Measurements from ENCODE around the gene RUNX2.

RUNX2 gene

GRCh38 chr6:45377043-45377553, 49.0 kb downstream of the RUNX2 start:
- no CpG with 5 or more reads among the region's 21 CpGs for WGBS (ENCODE audit: insufficient coverage, insufficient read length)
- Histone ChIP-seq H3K27ac (ENCODE audit: low read length) (no peak overlapping the region), H3K4me1 (ENCODE audit: control insufficient read depth, insufficient read depth, low read length) (no peaks in the 10 kb centered on the region), H3K27me3 (ENCODE audit: control insufficient read depth, insufficient read depth, low read length) (no peaks in the 10 kb centered on the region), H3K4me3 (ENCODE audit: low read length) (peak overlapping the region; percentile 85; the same call in 1 of the 2 replicates), H3K9me3 (ENCODE audit: control insufficient read depth, insufficient read depth, low read length) (no peaks in the 10 kb centered on the region), H3K36me3 (ENCODE audit: control insufficient read depth, insufficient read depth, low read length) (no peaks in the 10 kb centered on the region)
- no peak for DNase-seq (ENCODE audit: low read depth, low spot score)

DNA sequence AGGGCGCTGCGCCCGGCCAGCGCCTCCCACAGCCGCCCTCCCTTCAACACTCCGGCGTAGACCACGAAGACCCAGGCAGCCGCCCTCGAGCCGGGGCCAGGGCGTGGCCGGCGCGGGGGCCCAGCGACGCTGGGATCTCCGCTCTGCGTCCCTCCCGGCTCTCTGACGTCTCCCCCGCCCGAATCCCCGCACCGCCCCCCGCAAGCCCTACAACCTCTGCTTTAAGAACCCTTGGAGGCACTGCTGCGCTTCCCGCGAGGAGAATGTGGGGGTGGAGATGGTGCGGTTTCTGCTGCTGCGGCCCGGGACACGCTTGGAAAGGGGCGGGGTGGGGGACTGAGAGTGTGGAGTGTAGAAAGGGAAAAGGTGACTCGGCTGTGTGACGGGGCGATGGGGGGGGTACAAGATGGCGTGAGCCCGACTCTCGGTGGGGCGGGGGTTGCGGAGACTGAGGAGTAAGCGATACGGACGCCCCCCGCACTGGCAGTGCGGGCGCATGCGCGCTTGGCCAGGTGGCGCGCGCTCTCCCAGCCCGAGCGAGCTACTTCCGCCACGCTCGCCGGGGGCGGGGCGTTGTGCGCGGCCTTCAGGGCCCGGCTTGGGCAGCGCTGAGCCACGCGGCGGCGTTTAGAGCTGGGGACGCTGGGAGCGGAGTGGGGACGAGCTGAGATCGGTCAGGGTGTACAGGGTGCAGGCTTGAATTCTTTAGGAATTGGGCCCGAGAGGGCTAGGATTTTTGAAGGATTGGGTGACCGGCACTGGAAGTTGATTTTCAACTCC, 49.6 kb downstream of the RUNX2 start, which contains the start of gene SUPT3H:
Gene SUPT3H, minus strand, starts transcription at position 381 of the 780 bp plus-strand sequence.
- Histone ChIP-seq H3K27me3 (ENCODE audit: control insufficient read depth, insufficient read depth, low read length) (no peaks in the 10 kb centered on the region), H3K4me3 (ENCODE audit: low read length) (peak within 1 kb of the TSS; percentile 85), H3K36me3 (ENCODE audit: control insufficient read depth, insufficient read depth, low read length) (no peaks in the 10 kb centered on the region), H3K9me3 (ENCODE audit: control insufficient read depth, insufficient read depth, low read length) (no peaks in the 10 kb centered on the region), H3K4me1 (ENCODE audit: control insufficient read depth, insufficient read depth, low read length) (no peaks in the 10 kb centered on the region), H3K27ac (ENCODE audit: low read length) (no peak within 1 kb of the TSS)
- peak; percentile 82 for DNase-seq (ENCODE audit: low read depth, low spot score)
- WGBS (ENCODE audit: insufficient coverage, insufficient read length) = no CpG with 5 or more reads among the region's 75 CpGs

- no peak for DNase-seq (ENCODE audit: low read depth, low spot score)
Observed at GRCh38 chr6:45378334-45378926, 50.3 kb downstream of the RUNX2 start.

GRCh38 chr6:45382391-45382790, 54.3 kb downstream of the RUNX2 start:
- no peak overlapping the region for H3K4me3 ChIP-seq (ENCODE audit: low read length)
- no peaks in the 10 kb centered on the region for H3K4me1 ChIP-seq (ENCODE audit: control insufficient read depth, insufficient read depth, low read length)
- no peaks in the 10 kb centered on the region for H3K36me3 ChIP-seq (ENCODE audit: control insufficient read depth, insufficient read depth, low read length)
- no peaks in the 10 kb centered on the region for H3K27me3 ChIP-seq (ENCODE audit: control insufficient read depth, insufficient read depth, low read length)
- H3K9me3 ChIP-seq (ENCODE audit: control insufficient read depth, insufficient read depth, low read length) = no peaks in the 10 kb centered on the region
- no peak for DNase-seq (ENCODE audit: low read depth, low spot score)
- WGBS (ENCODE audit: insufficient coverage, insufficient read length) = no CpG with 5 or more reads among the region's 2 CpGs
- H3K27ac ChIP-seq (ENCODE audit: low read length) = no peak overlapping the region

More at GRCh38 chr6:45378334-45378926, 50.3 kb downstream of the RUNX2 start:
- WGBS (ENCODE audit: insufficient coverage, insufficient read length) = no CpG with 5 or more reads among the region's 21 CpGs
- Histone ChIP-seq H3K4me1 (ENCODE audit: control insufficient read depth, insufficient read depth, low read length) (no peaks in the 10 kb centered on the region), H3K9me3 (ENCODE audit: control insufficient read depth, insufficient read depth, low read length) (no peaks in the 10 kb centered on the region), H3K4me3 (ENCODE audit: low read length) (peak overlapping the region; percentile 85; the same call in 1 of the 2 replicates), H3K36me3 (ENCODE audit: control insufficient read depth, insufficient read depth, low read length) (no peaks in the 10 kb centered on the region), H3K27me3 (ENCODE audit: control insufficient read depth, insufficient read depth, low read length) (no peaks in the 10 kb centered on the region), H3K27ac (ENCODE audit: low read length) (no peak overlapping the region)

- Histone ChIP-seq H3K36me3 (ENCODE audit: control insufficient read depth, insufficient read depth, low read length) (no peaks in the 10 kb centered on the region), H3K4me1 (ENCODE audit: control insufficient read depth, insufficient read depth, low read length) (no peaks in the 10 kb centered on the region), H3K27ac (ENCODE audit: low read length) (no peak overlapping the region), H3K9me3 (ENCODE audit: control insufficient read depth, insufficient read depth, low read length) (no peaks in the 10 kb centered on the region), H3K27me3 (ENCODE audit: control insufficient read depth, insufficient read depth, low read length) (no peaks in the 10 kb centered on the region), H3K4me3 (ENCODE audit: low read length) (no peak overlapping the region)
- WGBS (ENCODE audit: insufficient coverage, insufficient read length) = no CpG with 5 or more reads among the region's 3 CpGs
- DNase-seq (ENCODE audit: low read depth, low spot score) = no peak
Observed at GRCh38 chr6:45386501-45386900, 58.4 kb downstream of the RUNX2 start.

- WGBS (ENCODE audit: insufficient coverage, insufficient read length) = no CpG with 5 or more reads among the region's 5 CpGs
- DNase-seq (ENCODE audit: low read depth, low spot score) = no peak
- Histone ChIP-seq H3K27ac (ENCODE audit: low read length) (no peak overlapping the region), H3K4me1 (ENCODE audit: control insufficient read depth, insufficient read depth, low read length) (no peaks in the 10 kb centered on the region), H3K4me3 (ENCODE audit: low read length) (no peak overlapping the region), H3K36me3 (ENCODE audit: control insufficient read depth, insufficient read depth, low read length) (no peaks in the 10 kb centered on the region), H3K9me3 (ENCODE audit: control insufficient read depth, insufficient read depth, low read length) (no peaks in the 10 kb centered on the region), H3K27me3 (ENCODE audit: control insufficient read depth, insufficient read depth, low read length) (no peaks in the 10 kb centered on the region)
Observed at GRCh38 chr6:45387236-45387635, 59.1 kb downstream of the RUNX2 start.

- no peak overlapping the region for H3K27ac ChIP-seq (ENCODE audit: low read length)
- no peak overlapping the region for H3K4me3 ChIP-seq (ENCODE audit: low read length)
- WGBS (ENCODE audit: insufficient coverage, insufficient read length) = no CpG with 5 or more reads among the region's 3 CpGs
- no peaks in the 10 kb centered on the region for H3K9me3 ChIP-seq (ENCODE audit: control insufficient read depth, insufficient read depth, low read length)
- no peak for DNase-seq (ENCODE audit: low read depth, low spot score)
- no peaks in the 10 kb centered on the region for H3K4me1 ChIP-seq (ENCODE audit: control insufficient read depth, insufficient read depth, low read length)
- H3K27me3 ChIP-seq (ENCODE audit: control insufficient read depth, insufficient read depth, low read length) = no peaks in the 10 kb centered on the region
- H3K36me3 ChIP-seq (ENCODE audit: control insufficient read depth, insufficient read depth, low read length) = no peaks in the 10 kb centered on the region
Observed at GRCh38 chr6:45388328-45388727, 60.2 kb downstream of the RUNX2 start.

GRCh38 chr6:45394586-45395095, 66.5 kb downstream of the RUNX2 start:
- WGBS (ENCODE audit: insufficient coverage, insufficient read length) = no CpG with 5 or more reads among the region's 4 CpGs
- Histone ChIP-seq H3K27ac (ENCODE audit: low read length) (no peak overlapping the region), H3K4me3 (ENCODE audit: low read length) (no peak overlapping the region), H3K9me3 (ENCODE audit: control insufficient read depth, insufficient read depth, low read length) (no peaks in the 10 kb centered on the region), H3K27me3 (ENCODE audit: control insufficient read depth, insufficient read depth, low read length) (no peaks in the 10 kb centered on the region), H3K4me1 (ENCODE audit: control insufficient read depth, insufficient read depth, low read length) (no peaks in the 10 kb centered on the region), H3K36me3 (ENCODE audit: control insufficient read depth, insufficient read depth, low read length) (no peaks in the 10 kb centered on the region)
- no peak for DNase-seq (ENCODE audit: low read depth, low spot score)

DNA sequence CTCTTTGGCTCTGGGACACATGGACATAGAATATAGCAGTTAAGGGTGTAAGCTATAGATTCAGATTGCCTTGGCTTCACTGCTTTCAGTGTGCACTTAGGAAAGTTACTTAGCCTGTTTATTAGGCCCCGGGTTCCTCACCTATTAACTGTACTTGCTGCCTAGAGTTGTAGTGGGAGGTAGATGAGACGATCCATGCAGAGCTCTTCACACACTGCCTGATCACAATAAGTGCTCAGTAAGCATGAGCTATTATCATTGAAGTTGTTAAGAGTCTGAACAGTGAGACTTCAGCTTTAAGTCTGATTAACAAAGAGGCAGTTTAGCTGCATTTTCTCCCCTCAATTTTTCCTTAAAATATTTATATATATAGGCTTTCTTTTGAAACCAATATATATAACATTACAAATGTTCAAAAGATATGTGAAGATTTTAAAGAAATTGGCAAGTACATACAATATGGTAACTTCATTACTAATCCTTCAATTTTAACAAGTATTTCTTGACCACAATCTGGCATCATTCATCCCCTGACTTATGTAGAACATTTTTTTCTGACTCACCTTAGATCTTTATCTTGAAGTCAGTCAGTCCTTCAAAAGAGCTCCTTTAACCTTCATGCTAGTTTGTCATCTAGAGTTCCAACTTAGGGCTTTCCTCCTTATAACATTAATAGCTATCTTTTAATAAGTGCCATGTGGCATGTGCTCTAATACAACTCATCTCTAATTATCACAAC, 70.1 kb downstream of the RUNX2 start:
- DNase-seq (ENCODE audit: low read depth, low spot score) = no peak
- no CpG with 5 or more reads among the region's 2 CpGs for WGBS (ENCODE audit: insufficient coverage, insufficient read length)

DNA sequence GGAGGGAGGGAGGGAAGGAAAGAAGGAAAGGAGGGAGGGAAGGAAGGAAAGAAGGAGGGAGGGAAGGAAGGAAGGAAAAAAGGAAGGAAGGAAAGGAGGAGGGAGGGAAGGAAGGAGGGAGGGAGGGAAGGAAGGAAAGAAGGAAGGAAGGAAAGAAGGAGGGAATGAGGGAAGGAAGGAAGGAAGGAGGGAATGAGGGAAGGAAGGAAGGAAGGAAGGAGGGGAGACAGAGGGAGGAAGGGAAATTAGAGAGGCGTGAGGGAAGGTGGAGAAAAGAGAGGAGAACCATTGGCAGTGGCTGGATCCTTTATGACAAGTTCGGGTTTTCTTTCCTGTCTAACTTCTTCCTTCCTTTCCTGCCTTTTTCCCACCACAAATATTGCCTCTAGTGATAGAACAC, 71.9 kb downstream of the RUNX2 start:
- no peak for DNase-seq (ENCODE audit: low read depth, low spot score)
- H3K9me3 ChIP-seq (ENCODE audit: control insufficient read depth, insufficient read depth, low read length) = no peaks in the 10 kb centered on the region
- WGBS (ENCODE audit: insufficient coverage, insufficient read length) = 100% methylated on average over 1 of the region's 2 CpGs
- no peak overlapping the region for H3K27ac ChIP-seq (ENCODE audit: low read length)
- no peaks in the 10 kb centered on the region for H3K4me1 ChIP-seq (ENCODE audit: control insufficient read depth, insufficient read depth, low read length)
- H3K36me3 ChIP-seq (ENCODE audit: control insufficient read depth, insufficient read depth, low read length) = no peaks in the 10 kb centered on the region
- H3K27me3 ChIP-seq (ENCODE audit: control insufficient read depth, insufficient read depth, low read length) = no peaks in the 10 kb centered on the region
- no peak overlapping the region for H3K4me3 ChIP-seq (ENCODE audit: low read length)

More for the DNA sequence above, 70.1 kb downstream of the RUNX2 start:
- no peaks in the 10 kb centered on the region for H3K9me3 ChIP-seq (ENCODE audit: control insufficient read depth, insufficient read depth, low read length)
- H3K27me3 ChIP-seq (ENCODE audit: control insufficient read depth, insufficient read depth, low read length) = no peaks in the 10 kb centered on the region
- no peaks in the 10 kb centered on the region for H3K4me1 ChIP-seq (ENCODE audit: control insufficient read depth, insufficient read depth, low read length)
- H3K27ac ChIP-seq (ENCODE audit: low read length) = no peak overlapping the region
- H3K4me3 ChIP-seq (ENCODE audit: low read length) = no peak overlapping the region
- no peaks in the 10 kb centered on the region for H3K36me3 ChIP-seq (ENCODE audit: control insufficient read depth, insufficient read depth, low read length)

Measured in iPS DF 6.9 (cell line).